HFF-Myc (cell line): ENCODE measurements around the gene CYB5RL.
A peak's percentile ranks its signal among the peaks of the same experiment; 100 is the strongest.

ENCODE experiments used
- DNase-seq: peaks from one replicate; pipeline ENCODE4 v3.0.0-alpha.2; 2011; ENCODE audit warnings: low read depth; ENCODE audit errors: extremely low read depth
- H3K4me3 ChIP-seq: replicated peaks from 2 replicates; pipeline ENCODE4 v1.5.1; 2011; ENCODE audit warnings: low read depth, mild to moderate bottlenecking, control low read depth, low read length
- TF ChIP-seq, protein P1 (sequence below): IDR thresholded peaks from 2 replicates; pipeline ENCODE4 v1.5.1; 2012; ENCODE audit warnings: mild to moderate bottlenecking, low read depth, low read length, control low read depth; ENCODE audit errors: missing control alignments

Gene CYB5RL

DNA sequence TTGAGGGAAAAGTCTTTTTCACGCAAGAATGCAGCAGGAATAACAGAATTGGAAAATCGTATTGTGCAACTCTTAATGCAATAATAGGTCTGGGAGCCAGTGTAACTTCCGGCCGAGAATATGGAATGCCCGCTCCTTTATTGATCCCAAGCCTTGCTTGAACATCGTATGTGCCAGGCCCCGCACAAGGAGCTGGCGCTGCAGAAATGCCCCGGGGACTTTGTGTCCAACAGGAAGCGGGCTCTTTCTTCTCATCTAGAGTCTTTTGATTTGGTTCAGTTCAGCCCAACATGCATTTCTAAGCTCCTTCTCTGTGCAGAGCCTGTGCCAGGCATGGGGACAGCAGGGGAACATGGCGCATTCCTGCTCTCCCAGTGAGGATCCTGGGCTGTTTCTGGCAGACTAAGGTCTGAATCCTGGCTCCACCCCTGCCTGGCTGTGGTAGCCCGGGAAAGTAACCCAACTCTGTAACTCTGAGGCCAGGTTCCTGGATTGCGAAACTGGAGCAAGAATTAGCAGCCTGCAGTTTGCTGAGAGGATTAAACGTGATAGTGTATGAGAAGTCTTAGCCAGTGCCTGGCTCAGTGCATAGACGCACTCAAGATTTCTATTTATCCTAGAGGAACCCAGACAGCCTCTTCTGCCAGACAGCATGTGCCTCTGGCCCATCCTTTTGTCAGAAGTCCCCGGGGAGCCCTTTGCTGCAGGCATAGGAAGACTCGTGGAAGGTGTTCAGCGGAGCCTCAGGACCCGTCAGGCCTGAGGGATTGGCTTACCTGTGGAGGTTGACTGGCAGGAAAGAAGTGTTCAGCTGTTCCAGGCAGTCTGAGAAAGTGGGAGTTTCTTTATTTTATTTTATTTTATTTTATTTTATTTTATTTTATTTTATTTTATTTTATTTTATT, 46.0 kb downstream of the CYB5RL start:
- TF ChIP-seq, protein P1, sequence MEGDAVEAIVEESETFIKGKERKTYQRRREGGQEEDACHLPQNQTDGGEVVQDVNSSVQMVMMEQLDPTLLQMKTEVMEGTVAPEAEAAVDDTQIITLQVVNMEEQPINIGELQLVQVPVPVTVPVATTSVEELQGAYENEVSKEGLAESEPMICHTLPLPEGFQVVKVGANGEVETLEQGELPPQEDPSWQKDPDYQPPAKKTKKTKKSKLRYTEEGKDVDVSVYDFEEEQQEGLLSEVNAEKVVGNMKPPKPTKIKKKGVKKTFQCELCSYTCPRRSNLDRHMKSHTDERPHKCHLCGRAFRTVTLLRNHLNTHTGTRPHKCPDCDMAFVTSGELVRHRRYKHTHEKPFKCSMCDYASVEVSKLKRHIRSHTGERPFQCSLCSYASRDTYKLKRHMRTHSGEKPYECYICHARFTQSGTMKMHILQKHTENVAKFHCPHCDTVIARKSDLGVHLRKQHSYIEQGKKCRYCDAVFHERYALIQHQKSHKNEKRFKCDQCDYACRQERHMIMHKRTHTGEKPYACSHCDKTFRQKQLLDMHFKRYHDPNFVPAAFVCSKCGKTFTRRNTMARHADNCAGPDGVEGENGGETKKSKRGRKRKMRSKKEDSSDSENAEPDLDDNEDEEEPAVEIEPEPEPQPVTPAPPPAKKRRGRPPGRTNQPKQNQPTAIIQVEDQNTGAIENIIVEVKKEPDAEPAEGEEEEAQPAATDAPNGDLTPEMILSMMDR = no peak
- H3K4me3 ChIP-seq = no peak overlapping the region
- DNase-seq = peak; percentile 12

DNA sequence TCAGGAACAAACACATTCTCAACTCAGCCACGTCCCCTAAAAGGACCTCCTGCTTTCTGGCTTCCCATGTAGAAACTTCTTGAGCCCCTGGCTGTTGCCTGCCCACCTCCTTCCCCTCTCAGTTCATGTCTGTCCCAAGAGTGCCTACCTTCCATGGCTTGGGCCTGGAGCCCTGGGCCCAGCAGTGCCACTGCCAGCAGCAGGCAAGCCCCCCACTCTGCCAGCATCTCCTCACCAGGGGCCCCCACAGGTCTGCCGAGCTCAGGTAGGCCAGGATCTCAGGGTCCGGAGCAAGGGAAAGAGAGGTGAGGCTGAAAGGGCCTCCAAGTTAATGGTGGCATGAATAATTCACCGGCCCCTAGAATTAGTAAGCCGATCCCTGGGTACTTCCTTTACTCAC, 47.1 kb downstream of the CYB5RL start, which contains the start of gene CDCP2:
Gene CDCP2 (minus strand): TSS at position 305 of the 400 bp plus-strand sequence. CDS start 78 bp downstream, at position 227.
- DNase-seq = no peak
- TF ChIP-seq, protein P1 = no peak
- no peak within 1 kb of the TSS for H3K4me3 ChIP-seq

DNA sequence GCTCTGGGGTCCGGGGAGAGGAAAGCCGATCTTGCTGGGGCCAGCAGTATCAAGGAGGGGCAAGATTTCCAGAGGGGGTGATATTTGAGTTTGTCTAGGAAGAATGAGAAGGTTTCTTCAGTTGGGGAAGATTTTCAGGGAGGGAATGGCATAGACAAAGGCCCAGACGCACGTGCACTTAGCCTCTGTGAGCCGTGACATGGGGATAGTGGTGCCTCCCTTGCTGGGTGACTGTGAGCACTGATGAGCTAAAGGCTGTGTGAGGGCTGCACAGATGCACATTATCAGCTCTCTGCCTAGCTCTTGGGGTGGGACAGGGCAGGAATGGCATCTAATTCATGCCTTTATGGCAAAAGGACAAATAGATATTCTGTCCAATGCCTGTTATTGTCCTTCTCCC, 48.8 kb downstream of the CYB5RL start:
- TF ChIP-seq, protein P1 = no peak
- DNase-seq = no peak

More for the DNA sequence above, 48.8 kb downstream of the CYB5RL start:
- no peak overlapping the region for H3K4me3 ChIP-seq
